Lung (tissue), 12 donors: ENCODE results near the gene LRRC8B. TPM values are rescaled to one million over a fixed set of nuclear protein-coding genes. Genes with fewer than 3 reads are reported as not detected.

ENCODE experiments used
- ATAC-seq: fragments of 200-7000 bp; cut with Tn5 transposase; one replicate; pipeline ENCODE4 v1.9.1; 2020; ENCODE audit warnings: moderate number of reproducible peaks; ENCODE audit not compliant: insufficient read depth, low FRiP score
- DNase-seq, 3 donors: peaks; one replicate each; pipeline ENCODE4 v3.0.0-alpha.2; 2013 to 2017
- H3K27ac ChIP-seq, 2 donors: one replicate each; pipeline ENCODE4 v1.5.1; 2013; ENCODE audit warnings: mild to moderate bottlenecking in 2 of 2, moderate library complexity in 2 of 2, control low read depth in 1 of 2, inconsistent platforms in 1 of 2, low read depth in 1 of 2, low read length in 1 of 2
- H3K27me3 ChIP-seq, 3 donors: one replicate each; pipeline ENCODE4 v1.5.1; 2013; ENCODE audit warnings: low read length in 2 of 3; ENCODE audit not compliant: control insufficient read depth in 3 of 3, insufficient read depth in 3 of 3
- H3K36me3 ChIP-seq, 4 donors: one replicate each; pipeline ENCODE4 v1.5.1; 2013; ENCODE audit warnings: low read length in 4 of 4, mild to moderate bottlenecking in 1 of 4, moderate library complexity in 1 of 4; ENCODE audit not compliant: control insufficient read depth in 4 of 4, insufficient read depth in 4 of 4
- H3K4me1 ChIP-seq, 5 donors: one replicate each; pipeline ENCODE4 v1.5.1; 2013; ENCODE audit warnings: low read length in 5 of 5, mild to moderate bottlenecking in 2 of 5, moderate library complexity in 1 of 5; ENCODE audit not compliant: control insufficient read depth in 5 of 5, insufficient read depth in 5 of 5
- H3K4me3 ChIP-seq: one replicate; pipeline ENCODE4 v1.5.1; 2013; ENCODE audit warnings: mild to moderate bottlenecking, control low read depth, moderate library complexity
- H3K9ac ChIP-seq, 2 donors: one replicate each; pipeline ENCODE4 v1.5.1; 2013; ENCODE audit warnings: low read length in 2 of 2, control low read depth in 1 of 2; ENCODE audit not compliant: insufficient read depth in 1 of 2
- H3K9me3 ChIP-seq, 4 donors: one replicate each; pipeline ENCODE4 v1.5.1; 2013; ENCODE audit warnings: low read length in 3 of 4, mild to moderate bottlenecking in 1 of 4, moderate library complexity in 1 of 4; ENCODE audit not compliant: control insufficient read depth in 4 of 4, insufficient read depth in 3 of 4
- WGBS, 2 donors: extraction: QIAGEN DNeasy Blood & Tissue Kit; methylation state at CpG; one replicate each; pipeline ENCODE4 v1.1.7; 2013; 5-methylcytosine and 5-hydroxymethylcytosine counted together
- polyA plus RNA-seq, 2 donors: library from polyadenylated mRNA; stranded (reverse); fragments of 200-250 nt; gene quantifications; one replicate each; pipeline ENCODE4 v1.2.1, GENCODE V29; 2013
- total RNA-seq, 2 donors: library from RNA; depleted of rRNA in 1 of 2; stranded (reverse); fragments of >200 nt in 1 of 2; gene quantifications; one replicate each; pipeline ENCODE4 v1.2.1, GENCODE V29; 2014 to 2021
- TF ChIP-seq, protein P1 (sequence below): IDR thresholded peaks from 2 replicates; pipeline ENCODE4 v1.5.1; 2012; ENCODE audit warnings: mild to moderate bottlenecking; ENCODE audit errors: control extremely low read depth, extremely low read depth
- donor health status: control.
- donor health status: control.
- donor health status: Bipolar disorder and iron deficiency.
- donor health status: healthy.
- donor health status: DM: yes; HTN: yes; CAD: no.

The LRRC8B gene
- total and polyA plus RNA-seq, 4 donors = 4.3 to 22.8 (median 11.0) TPM

DNA sequence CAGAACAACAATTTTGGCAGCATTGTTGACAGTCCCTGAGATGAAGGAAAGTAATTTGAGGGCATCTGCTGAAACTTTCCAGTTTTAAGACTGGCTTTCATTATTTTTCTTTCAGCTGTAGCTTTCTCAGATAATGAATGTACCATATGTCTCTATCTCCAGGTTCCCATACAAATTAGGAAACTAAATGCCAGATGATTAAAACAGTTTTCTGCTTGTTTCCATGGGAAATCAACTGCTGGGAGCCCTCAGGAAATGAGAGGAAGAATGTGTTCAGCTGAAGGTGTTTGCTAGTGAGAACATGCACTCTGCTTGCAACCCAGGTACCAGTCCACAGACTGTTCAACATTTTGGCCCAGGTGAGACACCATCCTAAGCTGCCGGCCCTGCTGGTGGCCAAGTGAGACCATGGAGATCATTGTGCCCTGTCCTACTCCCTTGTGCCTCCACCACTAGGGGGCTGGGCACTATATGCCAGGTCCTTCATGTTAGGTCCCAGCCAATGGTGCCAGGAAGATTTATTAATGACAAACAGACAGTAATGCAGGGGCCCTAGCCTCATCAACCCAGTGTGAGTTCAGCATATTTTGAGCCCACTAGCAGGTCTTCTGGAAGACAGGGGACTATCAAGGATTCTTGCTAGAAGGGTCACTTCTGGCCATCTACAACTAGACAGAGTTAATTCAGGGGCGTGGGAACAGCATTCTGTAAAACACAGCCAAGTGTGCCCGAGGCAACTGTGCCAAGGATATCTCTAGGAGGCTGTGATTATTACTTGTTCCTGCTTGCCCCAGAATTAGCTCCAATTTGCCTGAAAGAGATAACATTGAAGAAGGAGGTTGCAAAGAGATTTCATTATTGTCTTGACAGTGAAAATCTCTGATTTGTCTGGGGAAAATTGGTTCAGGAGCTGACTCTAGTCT is 91.3 kb downstream of the LRRC8B start:
- TF ChIP-seq, protein P1, sequence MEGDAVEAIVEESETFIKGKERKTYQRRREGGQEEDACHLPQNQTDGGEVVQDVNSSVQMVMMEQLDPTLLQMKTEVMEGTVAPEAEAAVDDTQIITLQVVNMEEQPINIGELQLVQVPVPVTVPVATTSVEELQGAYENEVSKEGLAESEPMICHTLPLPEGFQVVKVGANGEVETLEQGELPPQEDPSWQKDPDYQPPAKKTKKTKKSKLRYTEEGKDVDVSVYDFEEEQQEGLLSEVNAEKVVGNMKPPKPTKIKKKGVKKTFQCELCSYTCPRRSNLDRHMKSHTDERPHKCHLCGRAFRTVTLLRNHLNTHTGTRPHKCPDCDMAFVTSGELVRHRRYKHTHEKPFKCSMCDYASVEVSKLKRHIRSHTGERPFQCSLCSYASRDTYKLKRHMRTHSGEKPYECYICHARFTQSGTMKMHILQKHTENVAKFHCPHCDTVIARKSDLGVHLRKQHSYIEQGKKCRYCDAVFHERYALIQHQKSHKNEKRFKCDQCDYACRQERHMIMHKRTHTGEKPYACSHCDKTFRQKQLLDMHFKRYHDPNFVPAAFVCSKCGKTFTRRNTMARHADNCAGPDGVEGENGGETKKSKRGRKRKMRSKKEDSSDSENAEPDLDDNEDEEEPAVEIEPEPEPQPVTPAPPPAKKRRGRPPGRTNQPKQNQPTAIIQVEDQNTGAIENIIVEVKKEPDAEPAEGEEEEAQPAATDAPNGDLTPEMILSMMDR = no peak
- H3K9me3 ChIP-seq = no peaks in the 10 kb centered on the region
- 81 to 84% methylated on average over 3 of the region's 3 CpGs for WGBS, 2 donors
- no peak for ATAC-seq
- H3K27me3 ChIP-seq = no peaks in the 10 kb centered on the region
- no peaks in the 10 kb centered on the region for H3K36me3 ChIP-seq
- peak overlapping the region in 1 of 2 donors; percentile 51 for H3K27ac ChIP-seq
- peaks cover 0 to 19% (median 0%) of the 10 kb centered on the region in 5 donors for H3K4me1 ChIP-seq
- no peak overlapping the region for H3K9ac ChIP-seq
- no peak for DNase-seq
- H3K4me3 ChIP-seq = no peak overlapping the region

DNA sequence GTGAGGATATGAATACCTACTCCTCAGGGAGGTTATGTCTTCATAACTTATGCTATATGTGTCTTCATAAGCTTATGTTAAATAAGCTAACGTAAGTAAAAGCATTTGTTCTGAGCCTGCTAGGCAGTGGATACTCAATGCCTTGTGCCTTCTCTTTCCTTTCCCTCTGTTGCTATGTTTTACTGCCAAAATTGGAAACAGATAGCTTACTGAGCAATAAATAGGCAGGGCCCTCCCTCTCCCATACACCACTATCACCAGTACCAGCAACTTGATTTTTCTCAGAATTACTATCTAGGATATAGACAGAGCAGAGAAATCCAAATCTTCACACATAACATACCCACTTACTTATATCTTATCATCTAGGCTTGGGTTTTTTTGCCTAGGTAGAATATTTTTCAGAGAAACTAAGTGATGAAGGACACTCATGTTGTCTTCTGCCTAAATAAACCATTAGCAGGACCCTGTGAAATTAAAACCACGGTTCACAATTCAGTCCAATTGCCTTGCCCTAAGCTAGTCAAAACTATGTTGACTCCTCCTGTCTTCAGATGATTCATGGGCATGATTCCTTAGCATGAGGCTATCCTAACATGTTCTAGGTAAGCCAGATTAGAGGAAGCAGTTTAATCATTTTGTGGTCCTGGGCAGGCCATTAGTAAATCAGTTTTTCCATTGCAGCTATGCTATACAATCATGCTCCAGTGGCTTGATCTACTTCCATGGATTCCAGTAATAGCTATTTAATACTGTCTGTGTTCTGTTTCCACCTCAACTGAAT is 92.4 kb downstream of the LRRC8B start:
- WGBS, 2 donors = 96 to 99% methylated on average over 2 of the region's 2 CpGs
- Histone ChIP-seq H3K4me1 (peaks cover 0 to 19% (median 0%) of the 10 kb centered on the region in 5 donors), H3K4me3 (no peak overlapping the region), H3K27ac (peak overlapping the region in 1 of 2 donors; percentile 9), H3K9ac (no peak overlapping the region), H3K27me3 (no peaks in the 10 kb centered on the region), H3K36me3 (no peaks in the 10 kb centered on the region), H3K9me3 (no peaks in the 10 kb centered on the region)
- ATAC-seq (no peak), DNase-seq (no peak)
- TF ChIP-seq, protein P1 = no peak

DNA sequence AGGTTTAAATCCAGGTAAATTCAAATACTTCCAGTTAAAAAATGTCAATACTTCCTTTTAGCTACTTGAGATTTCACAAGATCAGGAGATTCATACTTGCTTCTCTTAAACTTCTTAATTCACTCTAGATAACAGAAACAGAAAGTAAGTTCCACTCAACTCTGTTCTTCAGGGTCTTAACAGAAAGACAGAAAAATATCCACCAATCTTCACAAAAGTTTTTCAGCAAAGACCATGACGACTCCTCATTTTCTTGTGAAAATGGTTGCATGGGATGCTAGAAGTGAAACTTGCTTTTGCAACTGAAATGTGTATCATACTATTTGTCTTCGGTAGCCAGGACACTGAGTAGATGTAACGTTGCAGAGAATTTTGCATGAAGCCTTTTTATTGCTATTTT is 96.0 kb downstream of the LRRC8B start:
- Histone ChIP-seq H3K4me3 (no peak overlapping the region), H3K36me3 (peaks cover 0 to 2% (median 0%) of the 10 kb centered on the region in 4 donors), H3K27me3 (no peaks in the 10 kb centered on the region), H3K9ac (no peak overlapping the region), H3K4me1 (peaks cover 0 to 19% (median 0%) of the 10 kb centered on the region in 5 donors), H3K27ac (no peak overlapping the region), H3K9me3 (no peaks in the 10 kb centered on the region)
- ATAC-seq (no peak), DNase-seq (no peak)
- 77 to 89% methylated on average over 3 of the region's 3 CpGs for WGBS, 2 donors
- TF ChIP-seq, protein P1 = no peak
